ENCODE data around the gene GIPC1. TPM values are rescaled to one million over a fixed set of nuclear protein-coding genes. Genes with fewer than 3 reads are reported as not detected.

GIPC1 gene
- total and polyA plus RNA-seq, 12 donors, result 41.6 to 84.1 (median 46.6) TPM

DNA sequence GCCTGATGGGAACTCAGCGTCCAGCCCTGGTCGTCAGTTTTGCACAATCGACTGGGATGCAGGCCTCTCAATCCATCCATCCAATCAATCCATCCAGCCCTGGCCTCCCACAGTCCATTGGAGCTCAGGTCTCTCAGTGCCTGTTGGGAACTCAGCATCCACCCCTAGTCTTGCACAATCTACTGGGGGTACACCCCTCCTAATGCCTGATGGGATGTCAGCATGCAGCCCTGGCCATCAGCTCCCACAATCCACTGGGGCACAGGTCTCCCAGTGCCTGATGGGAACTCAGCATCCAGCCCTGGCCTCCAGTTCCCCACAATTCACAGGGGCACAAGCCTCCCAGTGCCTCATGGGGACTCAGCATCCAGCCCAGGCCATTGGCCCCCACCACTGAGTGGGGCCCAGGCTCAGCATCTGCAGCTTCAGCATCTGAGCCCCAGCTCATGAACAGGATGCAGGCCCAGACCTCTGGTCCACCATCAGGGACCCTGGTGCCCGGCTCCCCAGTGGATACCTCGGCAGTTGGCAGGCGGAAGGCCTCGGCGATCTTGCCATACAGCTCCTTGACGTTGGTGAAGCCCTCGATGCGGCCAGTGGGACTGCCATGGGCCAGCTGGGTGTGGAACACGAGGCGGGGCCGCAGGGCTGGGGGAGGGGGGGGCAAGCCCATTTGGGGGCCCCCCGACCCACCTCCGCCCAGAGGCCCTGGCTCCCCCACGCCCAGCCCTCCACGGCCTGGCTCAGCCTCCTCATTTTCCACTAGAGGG, 13.6 kb downstream of the GIPC1 start:
- no peak overlapping the region for H3K27ac ChIP-seq
- peaks cover 0 to 16% (median 3%) of the 10 kb centered on the region in 9 donors for H3K4me1 ChIP-seq
- no peak overlapping the region for H3K4me3 ChIP-seq
- H3K27me3 ChIP-seq, result no peaks in the 10 kb centered on the region
- ATAC-seq (no peak), DNase-seq (no peak)
- H3K9me3 ChIP-seq, result no peaks in the 10 kb centered on the region
- peaks cover 0 to 86% (median 27%) of the 10 kb centered on the region in 9 donors for H3K36me3 ChIP-seq
- intact Hi-C loops (cut with DNase I), result loop anchor here in 3 of 10 donors (10.0 kb wide), 1 partner anchor 338 kb away; no protein-coding TSS in a partner anchor
- TF ChIP-seq, protein P1, sequence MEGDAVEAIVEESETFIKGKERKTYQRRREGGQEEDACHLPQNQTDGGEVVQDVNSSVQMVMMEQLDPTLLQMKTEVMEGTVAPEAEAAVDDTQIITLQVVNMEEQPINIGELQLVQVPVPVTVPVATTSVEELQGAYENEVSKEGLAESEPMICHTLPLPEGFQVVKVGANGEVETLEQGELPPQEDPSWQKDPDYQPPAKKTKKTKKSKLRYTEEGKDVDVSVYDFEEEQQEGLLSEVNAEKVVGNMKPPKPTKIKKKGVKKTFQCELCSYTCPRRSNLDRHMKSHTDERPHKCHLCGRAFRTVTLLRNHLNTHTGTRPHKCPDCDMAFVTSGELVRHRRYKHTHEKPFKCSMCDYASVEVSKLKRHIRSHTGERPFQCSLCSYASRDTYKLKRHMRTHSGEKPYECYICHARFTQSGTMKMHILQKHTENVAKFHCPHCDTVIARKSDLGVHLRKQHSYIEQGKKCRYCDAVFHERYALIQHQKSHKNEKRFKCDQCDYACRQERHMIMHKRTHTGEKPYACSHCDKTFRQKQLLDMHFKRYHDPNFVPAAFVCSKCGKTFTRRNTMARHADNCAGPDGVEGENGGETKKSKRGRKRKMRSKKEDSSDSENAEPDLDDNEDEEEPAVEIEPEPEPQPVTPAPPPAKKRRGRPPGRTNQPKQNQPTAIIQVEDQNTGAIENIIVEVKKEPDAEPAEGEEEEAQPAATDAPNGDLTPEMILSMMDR (IDR thresholded peaks at IDR 0.05), result no peak
- 94 to 97% methylated on average over 17 to 18 of the region's 18 CpGs for WGBS, 2 donors

DNA sequence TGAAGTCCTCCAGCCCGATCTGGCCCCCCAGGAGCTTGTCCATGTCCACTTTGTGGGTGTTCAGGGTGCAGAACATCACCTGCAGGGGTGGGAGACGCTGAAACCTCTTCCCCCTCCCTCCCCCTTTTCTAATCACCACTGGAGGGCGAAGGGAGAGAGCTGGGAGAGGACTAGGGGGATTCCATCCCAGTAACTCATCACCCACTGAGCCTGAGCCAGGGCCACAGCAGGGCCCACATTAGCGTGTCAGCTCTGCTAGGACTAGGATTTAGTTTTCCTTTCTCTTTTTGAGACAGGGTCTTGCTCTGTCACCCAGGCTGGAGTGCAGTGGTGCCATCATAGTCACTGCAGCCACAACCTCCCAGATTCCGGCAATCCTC, 15.2 kb downstream of the GIPC1 start:
- intact Hi-C loops (cut with DNase I), result loop anchor here in 3 of 10 donors (10.0 kb wide), 1 partner anchor 336 kb away; no protein-coding TSS in a partner anchor
- Histone ChIP-seq H3K27me3 (peaks cover 0 to 5% (median 2%) of the 10 kb centered on the region in 7 donors), H3K9me3 (no peaks in the 10 kb centered on the region), H3K4me1 (peaks cover 0 to 22% (median 8%) of the 10 kb centered on the region in 9 donors), H3K36me3 (peaks cover 0 to 78% (median 27%) of the 10 kb centered on the region in 9 donors), H3K27ac (no peak overlapping the region), H3K4me3 (no peak overlapping the region)
- ATAC-seq (no peak), DNase-seq (no peak)
- TF ChIP-seq, protein P1 (IDR thresholded peaks at IDR 0.05), result no peak
- WGBS, 2 donors, result 92 to 94% methylated on average over 5 of the region's 5 CpGs

GRCh38 chr19:14479975-14480699, 15.8 kb downstream of the GIPC1 start:
- intact Hi-C loops (cut with DNase I), result loop anchor here in 4 of 10 donors (10.0 kb wide), 2 partner anchors 335 to 345 kb away; partner anchors contain the start of gene ASF1B (in 1 of the 4)
- DNase-seq (peak in 1 of 2 donors; percentile 56), ATAC-seq (peak in 5 of 8 donors; percentile 20 to 45 (median 21))
- Histone ChIP-seq H3K4me1 (peaks cover 0 to 28% (median 14%) of the 10 kb centered on the region in 9 donors), H3K36me3 (peaks cover 0 to 75% (median 27%) of the 10 kb centered on the region in 9 donors), H3K27ac (no peak overlapping the region), H3K27me3 (peaks cover 0 to 10% (median 6%) of the 10 kb centered on the region in 7 donors), H3K9me3 (no peaks in the 10 kb centered on the region), H3K4me3 (no peak overlapping the region)
- WGBS, 2 donors, result 68 to 72% methylated on average over 43 of the region's 43 CpGs
- TF ChIP-seq, protein P1 (IDR thresholded peaks at IDR 0.05), result peak; percentile 51 to 95 (median 71)

DNA sequence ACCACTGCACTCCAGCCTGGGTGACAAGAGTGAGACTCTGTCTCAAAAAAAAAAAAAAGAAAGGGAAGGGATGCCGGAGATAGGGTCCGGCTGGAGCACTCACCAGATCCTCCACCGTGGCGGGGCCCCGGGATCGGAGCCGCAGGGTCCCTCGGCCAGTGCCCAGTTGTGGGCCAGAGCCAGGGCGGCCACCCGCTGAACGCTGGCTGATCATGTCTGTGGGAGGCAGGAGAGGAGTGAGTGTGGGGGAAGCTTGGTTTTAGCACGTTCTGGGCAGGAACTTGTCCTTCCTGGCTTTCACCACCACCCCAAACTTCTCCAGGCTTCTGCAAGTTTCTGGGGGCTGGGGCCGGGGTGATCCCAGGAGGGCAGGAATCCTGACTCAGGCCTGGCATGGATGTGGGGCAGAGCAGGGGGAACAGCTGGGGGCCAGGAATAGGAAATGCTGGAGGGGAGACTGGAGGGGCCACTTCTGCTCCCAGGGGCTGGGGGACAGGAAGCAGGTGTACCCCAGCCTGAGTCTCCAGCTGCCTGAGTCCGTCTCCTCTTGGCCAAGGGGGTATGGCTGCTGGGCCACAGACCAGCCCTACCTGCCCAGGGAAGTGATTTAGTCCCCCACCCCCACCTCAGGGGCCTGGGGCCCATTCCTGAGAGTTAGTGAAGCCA, 16.5 kb downstream of the GIPC1 start:
- Histone ChIP-seq H3K27ac (no peak overlapping the region), H3K36me3 (peaks cover 0 to 68% (median 27%) of the 10 kb centered on the region in 9 donors), H3K27me3 (peaks cover 0 to 17% (median 11%) of the 10 kb centered on the region in 7 donors), H3K9me3 (no peaks in the 10 kb centered on the region), H3K4me3 (no peak overlapping the region), H3K4me1 (peaks cover 0 to 30% (median 16%) of the 10 kb centered on the region in 9 donors)
- DNase-seq (no peak), ATAC-seq (no peak)
- intact Hi-C loops (cut with DNase I), result loop anchor here in 1 of 10 donors (10.0 kb wide), 1 partner anchor 345 kb away; the partner anchor contains the start of gene ASF1B
- 90 to 95% methylated on average over 14 of the region's 14 CpGs for WGBS, 2 donors
- TF ChIP-seq, protein P1 (IDR thresholded peaks at IDR 0.05), result no peak
